AG04449 (cell line): ENCODE results near the gene SERPINA1.
A peak's percentile ranks its signal among the peaks of the same experiment; 100 is the strongest.

ENCODE experiments used
- CTCF ChIA-PET: fragments of 350-600 bp; formaldehyde crosslinking; extraction: SDS; loops from one replicate; lab custom pipeline; 2021; ENCODE audit warnings: antibody characterized with exemption; lab: Yijun Ruan, JAX
- POLR2A ChIA-PET: fragments of 400-600, 350-600 bp; formaldehyde crosslinking; extraction: SDS; loops from one replicate; lab custom pipeline; 2020; ENCODE audit warnings: antibody characterized with exemption, inconsistent platforms; lab: Yijun Ruan, JAX
- DNase-seq: peaks from one replicate; pipeline ENCODE4 v3.0.0-alpha.2; 2010; ENCODE audit warnings: low read depth, low spot score
- H3K4me3 ChIP-seq: 2 replicates; pipeline ENCODE4 v1.5.1; 2011; ENCODE audit warnings: low read depth, mild to moderate bottlenecking, control low read depth, low read length
- CTCF ChIP-seq: IDR thresholded peaks from one replicate; pipeline ENCODE4 v1.5.1; 2011; ENCODE audit warnings: mild to moderate bottlenecking, moderate library complexity, low read length, control low read depth, inconsistent platforms; ENCODE audit not compliant: insufficient read depth; ENCODE audit errors: missing control alignments

SERPINA1 gene

GRCh38 chr14:94395282-94395887 lies 7.0 kb upstream of the SERPINA1 start:
- no peak for DNase-seq
- CTCF ChIA-PET: no interaction called here
- POLR2A ChIA-PET: no interaction called here
- TF ChIP-seq CTCF: no peak
- no peak overlapping the region for H3K4me3 ChIP-seq

GRCh38 chr14:94394581-94395207 lies 6.3 kb upstream of the SERPINA1 start:
- H3K4me3 ChIP-seq: no peak overlapping the region
- ChIA-PET POLR2A (interaction anchor here (0.8 kb wide), 1 partner anchor 13 kb away, joined by 3 read pairs; no protein-coding TSS in a partner anchor), CTCF (interaction anchor here (0.6 to 1.2 kb wide), 3 partner anchors 9 to 18 kb away, joined by 3 read pairs; no protein-coding TSS in a partner anchor)
- DNase-seq: no peak
- no peak for TF ChIP-seq CTCF

- H3K4me3 ChIP-seq: no peak overlapping the region
- ChIA-PET CTCF (interaction anchor here (0.6 to 1.2 kb wide), 3 partner anchors 10 to 18 kb away, joined by 3 read pairs; no protein-coding TSS in a partner anchor), POLR2A (interaction anchor here (0.8 kb wide), 1 partner anchor 13 kb away, joined by 3 read pairs; no protein-coding TSS in a partner anchor)
- no peak for TF ChIP-seq CTCF
- DNase-seq: no peak
Observed at GRCh38 chr14:94394025-94394493, 5.7 kb upstream of the SERPINA1 start.

- POLR2A ChIA-PET: no interaction called here
- no peak for TF ChIP-seq CTCF
- CTCF ChIA-PET: interaction anchor here (0.9 to 1.6 kb wide), 3 partner anchors 10 to 92 kb away, joined by 3 read pairs; no protein-coding TSS in a partner anchor
- H3K4me3 ChIP-seq: no peak overlapping the region
- no peak for DNase-seq
Observed at GRCh38 chr14:94393474-94393873, 5.1 kb upstream of the SERPINA1 start.

- H3K4me3 ChIP-seq: no peak overlapping the region
- TF ChIP-seq CTCF: no peak
- CTCF ChIA-PET: interaction anchor here (0.9 to 1.6 kb wide), 3 partner anchors 17 to 93 kb away, joined by 3 read pairs; no protein-coding TSS in a partner anchor
- POLR2A ChIA-PET: no interaction called here
- peak; percentile 37 for DNase-seq
Observed at GRCh38 chr14:94392510-94392935, 4.1 kb upstream of the SERPINA1 start.
